Peyer's patch (tissue), 4 donors: ENCODE results near the gene GNMT. TPM values are rescaled to one million over a fixed set of nuclear protein-coding genes. Genes with fewer than 3 reads are reported as not detected.

Experiments used
- DNase-seq, 3 donors: peaks; one replicate each; pipeline ENCODE4 v3.0.0-alpha.2; 2017 to 2019
- H3K27ac ChIP-seq, 4 donors: fragments of 200-600 bp; sonication (generic); one replicate each; pipeline ENCODE4 v1.5.1; 2016 to 2019
- H3K27me3 ChIP-seq, 2 donors: fragments of 200-600 bp; sonication (generic); one replicate each; pipeline ENCODE4 v1.5.1; 2019
- H3K36me3 ChIP-seq, 3 donors: fragments of 200-600 bp; sonication (generic); one replicate each; pipeline ENCODE4 v1.5.1; 2016 to 2019
- H3K4me1 ChIP-seq, 4 donors: fragments of 200-600 bp; sonication (generic); one replicate each; pipeline ENCODE4 v1.5.1; 2016 to 2019
- H3K4me3 ChIP-seq, 4 donors: fragments of 200-600 bp; sonication (generic); 1 replicate in 3 of 4; 2 replicates in 1 of 4; pipeline ENCODE4 v1.5.1; 2016 to 2019; ENCODE audit warnings: mild to moderate bottlenecking in 1 of 4
- H3K9me3 ChIP-seq, 4 donors: fragments of 200-600 bp; sonication (generic); one replicate each; pipeline ENCODE4 v1.5.1; 2016 to 2019; ENCODE audit warnings: mild to moderate bottlenecking in 1 of 4
- POLR2A ChIP-seq, 2 donors: fragments of 450-650 bp; IDR thresholded peaks; one replicate each; pipeline ENCODE4 v1.5.1; 2017; ENCODE audit warnings: antibody characterized with exemption in 2 of 2, mild to moderate bottlenecking in 2 of 2, moderate library complexity in 2 of 2
- total RNA-seq, 4 donors: library from RNA; depleted of rRNA; stranded (reverse); fragments of >200 nt; gene quantifications; one replicate each; pipeline ENCODE4 v1.1.0, GENCODE V29; 2016
- TF ChIP-seq, protein P1 (sequence below), 6 experiments: fragments of 450-650 bp in 4 of 6; fragments of 200-600 bp in 2 of 6; sonication (generic) in 1 of 6; IDR thresholded peaks; one replicate each; pipeline ENCODE4 v1.5.1; 2017 to 2019; ENCODE audit warnings: antibody characterized with exemption in 6 of 6, mild to moderate bottlenecking in 3 of 6, moderate library complexity in 1 of 6

Gene GNMT
- total RNA-seq, 4 donors from 2014 or later: 4.3 TPM; not detected in 3

DNA sequence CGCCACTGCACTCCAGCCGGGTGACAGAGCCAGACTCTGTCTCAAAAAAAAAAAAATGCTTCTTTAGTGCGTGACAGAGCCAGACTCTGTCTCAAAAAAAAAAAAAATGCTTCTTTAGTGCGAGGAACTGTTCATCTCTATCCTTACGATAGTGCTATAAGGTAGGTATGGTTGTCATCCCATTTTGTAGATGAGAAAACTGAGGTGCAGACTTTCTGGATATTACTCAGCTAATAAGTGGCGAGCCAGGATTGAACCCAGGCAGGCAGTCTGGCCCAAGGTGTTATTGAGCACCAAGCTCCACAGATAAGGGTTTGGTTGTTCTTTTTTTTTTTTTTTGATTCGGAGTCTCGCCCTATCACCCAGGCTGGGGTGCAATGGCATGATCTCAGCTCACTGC, 41.3 kb downstream of the GNMT start:
- Histone ChIP-seq H3K4me3 (no peak overlapping the region), H3K9me3 (no peaks in the 10 kb centered on the region), H3K27me3 (no peaks in the 10 kb centered on the region), H3K36me3 (peaks cover 0 to 48% (median 0%) of the 10 kb centered on the region in 3 donors), H3K27ac (no peak overlapping the region), H3K4me1 (peaks cover 0 to 9% (median 0%) of the 10 kb centered on the region in 4 donors)
- no peak for DNase-seq
- no peak for TF ChIP-seq POLR2A (IDR thresholded peaks at IDR 0.05)
- TF ChIP-seq, protein P1, sequence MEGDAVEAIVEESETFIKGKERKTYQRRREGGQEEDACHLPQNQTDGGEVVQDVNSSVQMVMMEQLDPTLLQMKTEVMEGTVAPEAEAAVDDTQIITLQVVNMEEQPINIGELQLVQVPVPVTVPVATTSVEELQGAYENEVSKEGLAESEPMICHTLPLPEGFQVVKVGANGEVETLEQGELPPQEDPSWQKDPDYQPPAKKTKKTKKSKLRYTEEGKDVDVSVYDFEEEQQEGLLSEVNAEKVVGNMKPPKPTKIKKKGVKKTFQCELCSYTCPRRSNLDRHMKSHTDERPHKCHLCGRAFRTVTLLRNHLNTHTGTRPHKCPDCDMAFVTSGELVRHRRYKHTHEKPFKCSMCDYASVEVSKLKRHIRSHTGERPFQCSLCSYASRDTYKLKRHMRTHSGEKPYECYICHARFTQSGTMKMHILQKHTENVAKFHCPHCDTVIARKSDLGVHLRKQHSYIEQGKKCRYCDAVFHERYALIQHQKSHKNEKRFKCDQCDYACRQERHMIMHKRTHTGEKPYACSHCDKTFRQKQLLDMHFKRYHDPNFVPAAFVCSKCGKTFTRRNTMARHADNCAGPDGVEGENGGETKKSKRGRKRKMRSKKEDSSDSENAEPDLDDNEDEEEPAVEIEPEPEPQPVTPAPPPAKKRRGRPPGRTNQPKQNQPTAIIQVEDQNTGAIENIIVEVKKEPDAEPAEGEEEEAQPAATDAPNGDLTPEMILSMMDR (IDR thresholded peaks at IDR 0.05): no peak

DNA sequence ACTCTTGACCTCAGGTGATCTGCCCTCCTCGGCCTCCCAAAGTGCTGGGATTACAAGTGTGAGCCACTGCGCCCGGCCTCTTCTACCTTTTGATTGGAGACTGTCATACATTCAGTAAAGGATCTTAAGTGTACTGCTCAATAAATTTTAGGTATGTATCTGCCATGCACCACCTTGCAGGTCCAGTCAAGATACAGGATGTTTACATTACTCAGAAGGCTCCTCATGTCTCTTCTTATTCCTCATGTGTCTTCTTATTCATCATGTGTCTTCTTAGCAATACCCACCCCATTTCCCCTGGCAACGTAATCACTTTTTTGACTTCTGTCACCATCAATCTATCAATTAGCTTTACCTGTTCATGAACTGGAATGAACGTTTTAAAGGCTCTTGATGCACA, 45.3 kb downstream of the GNMT start:
- Histone ChIP-seq H3K4me1 (no peaks in the 10 kb centered on the region), H3K36me3 (peaks cover 0 to 73% (median 0%) of the 10 kb centered on the region in 3 donors), H3K27me3 (no peaks in the 10 kb centered on the region), H3K9me3 (no peaks in the 10 kb centered on the region), H3K4me3 (no peak overlapping the region), H3K27ac (no peak overlapping the region)
- TF ChIP-seq, protein P1 (IDR thresholded peaks at IDR 0.05): no peak
- TF ChIP-seq POLR2A (IDR thresholded peaks at IDR 0.05): no peak
- no peak for DNase-seq

DNA sequence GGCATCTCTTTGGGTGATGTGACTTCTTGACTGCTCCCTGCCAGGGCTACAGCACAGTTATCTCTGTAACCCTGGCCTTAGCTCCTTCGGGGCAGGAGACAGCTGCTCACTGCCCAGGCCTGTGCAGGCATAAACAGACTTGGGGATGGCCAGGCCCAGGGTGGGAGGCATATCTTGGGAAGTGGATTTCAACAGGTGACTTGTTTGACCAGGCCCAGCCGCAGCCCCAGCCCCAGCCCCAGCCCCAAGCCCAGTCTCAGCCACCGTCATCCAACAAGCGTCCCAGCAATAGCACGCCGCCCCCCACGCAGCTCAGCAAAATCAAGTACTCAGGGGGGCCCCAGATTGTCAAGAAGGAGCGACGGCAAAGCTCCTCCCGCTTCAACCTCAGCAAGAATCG, 45.7 kb downstream of the GNMT start:
- Histone ChIP-seq H3K27me3 (no peaks in the 10 kb centered on the region), H3K9me3 (no peaks in the 10 kb centered on the region), H3K4me1 (no peaks in the 10 kb centered on the region), H3K36me3 (peaks cover 0 to 75% (median 0%) of the 10 kb centered on the region in 3 donors), H3K4me3 (no peak overlapping the region), H3K27ac (no peak overlapping the region)
- no peak for TF ChIP-seq POLR2A (IDR thresholded peaks at IDR 0.05)
- TF ChIP-seq, protein P1 (IDR thresholded peaks at IDR 0.05): no peak
- DNase-seq: no peak

DNA sequence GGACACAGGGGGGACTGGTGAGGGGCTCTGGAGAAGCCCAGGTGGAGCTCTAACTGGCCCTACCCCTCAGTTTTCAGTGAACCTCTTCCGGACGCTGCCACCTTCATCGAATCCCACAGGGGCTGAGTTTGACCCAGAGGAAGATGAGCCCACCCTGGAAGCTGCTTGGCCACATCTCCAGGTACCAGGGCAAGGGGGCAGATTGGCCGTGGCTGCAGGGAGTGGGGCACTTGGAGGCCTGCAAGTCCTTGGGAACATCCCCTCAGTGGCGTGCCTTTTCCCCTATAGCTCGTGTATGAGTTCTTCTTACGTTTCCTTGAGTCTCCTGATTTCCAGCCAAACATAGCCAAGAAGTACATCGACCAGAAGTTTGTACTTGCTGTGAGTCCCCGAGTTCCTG, 46.6 kb downstream of the GNMT start:
- H3K36me3 ChIP-seq: peaks cover 0 to 77% (median 0%) of the 10 kb centered on the region in 3 donors
- no peaks in the 10 kb centered on the region for H3K27me3 ChIP-seq
- no peaks in the 10 kb centered on the region for H3K4me1 ChIP-seq
- H3K27ac ChIP-seq: no peak overlapping the region
- no peak for DNase-seq
- no peak overlapping the region for H3K4me3 ChIP-seq
- TF ChIP-seq, protein P1 (IDR thresholded peaks at IDR 0.05): no peak
- no peak for TF ChIP-seq POLR2A (IDR thresholded peaks at IDR 0.05)
- H3K9me3 ChIP-seq: no peaks in the 10 kb centered on the region

DNA sequence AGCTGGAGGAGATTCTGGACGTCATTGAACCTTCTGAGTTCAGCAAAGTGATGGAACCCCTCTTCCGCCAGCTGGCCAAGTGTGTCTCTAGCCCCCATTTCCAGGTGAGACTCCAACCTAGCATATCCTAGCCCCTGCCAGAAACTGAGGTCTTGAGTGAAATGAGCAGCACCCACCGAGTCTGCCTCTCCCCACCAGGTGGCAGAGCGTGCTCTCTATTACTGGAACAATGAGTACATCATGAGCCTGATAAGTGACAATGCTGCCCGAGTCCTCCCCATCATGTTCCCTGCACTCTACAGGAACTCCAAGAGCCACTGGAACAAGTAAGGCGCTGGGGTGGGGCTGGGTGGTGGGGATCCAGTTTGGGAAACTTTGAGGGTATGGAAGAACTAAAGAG, 48.6 kb downstream of the GNMT start:
- DNase-seq: peak in 1 of 3 donors; percentile 23
- peaks cover 0 to 12% (median 3%) of the 10 kb centered on the region in 4 donors for H3K4me1 ChIP-seq
- H3K36me3 ChIP-seq: peaks cover 0 to 68% (median 0%) of the 10 kb centered on the region in 3 donors
- H3K27me3 ChIP-seq: no peaks in the 10 kb centered on the region
- H3K4me3 ChIP-seq: no peak overlapping the region
- TF ChIP-seq, protein P1 (IDR thresholded peaks at IDR 0.05): peak in 3 of 6 experiments; percentile 33 to 48 (median 39)
- TF ChIP-seq POLR2A (IDR thresholded peaks at IDR 0.05): no peak
- no peaks in the 10 kb centered on the region for H3K9me3 ChIP-seq
- H3K27ac ChIP-seq: no peak overlapping the region

DNA sequence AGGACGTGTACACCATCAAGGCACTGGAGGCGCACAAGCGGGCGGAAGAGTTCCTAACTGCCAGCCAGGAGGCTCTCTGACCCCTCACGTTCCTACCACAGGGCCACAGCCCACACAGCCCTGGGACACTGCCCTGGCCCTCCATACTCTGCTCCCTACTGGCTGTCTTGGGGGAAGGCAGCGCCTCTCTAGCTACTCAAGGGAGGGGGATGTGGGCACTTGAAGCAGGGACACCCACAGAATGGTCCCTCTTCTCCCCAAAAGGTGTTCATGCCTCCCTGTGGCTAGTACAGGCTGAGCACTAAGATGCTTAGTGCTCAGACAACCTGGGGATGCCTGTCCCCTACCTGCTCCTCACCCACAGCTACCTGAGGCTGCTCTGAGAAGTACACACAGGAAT, 50.7 kb downstream of the GNMT start:
- H3K27ac ChIP-seq: no peak overlapping the region
- H3K27me3 ChIP-seq: no peaks in the 10 kb centered on the region
- no peak for DNase-seq
- no peaks in the 10 kb centered on the region for H3K9me3 ChIP-seq
- TF ChIP-seq, protein P1 (IDR thresholded peaks at IDR 0.05): no peak
- TF ChIP-seq POLR2A (IDR thresholded peaks at IDR 0.05): no peak
- peaks cover 0 to 28% (median 10%) of the 10 kb centered on the region in 4 donors for H3K4me1 ChIP-seq
- peaks cover 0 to 60% (median 0%) of the 10 kb centered on the region in 3 donors for H3K36me3 ChIP-seq
- H3K4me3 ChIP-seq: no peak overlapping the region
